Astrocyte of the hippocampus (primary cell): ENCODE data around the gene KRTAP1-3.
"Not testable (repeated sequence)": the region's sequence is repeated elsewhere in the genome, so short reads cannot be mapped to it uniquely, and the experiment has no call there.

ENCODE experiments used
- DNase-seq: peaks from one replicate; pipeline ENCODE4 v3.0.0; 2011; ENCODE audit warnings: low read depth, low spot score

The KRTAP1-3 gene

GRCh38 chr17:41054556-41054955 is 19.9 kb upstream of the KRTAP1-3 start:
- not testable (repeated sequence) for DNase-seq

DNA sequence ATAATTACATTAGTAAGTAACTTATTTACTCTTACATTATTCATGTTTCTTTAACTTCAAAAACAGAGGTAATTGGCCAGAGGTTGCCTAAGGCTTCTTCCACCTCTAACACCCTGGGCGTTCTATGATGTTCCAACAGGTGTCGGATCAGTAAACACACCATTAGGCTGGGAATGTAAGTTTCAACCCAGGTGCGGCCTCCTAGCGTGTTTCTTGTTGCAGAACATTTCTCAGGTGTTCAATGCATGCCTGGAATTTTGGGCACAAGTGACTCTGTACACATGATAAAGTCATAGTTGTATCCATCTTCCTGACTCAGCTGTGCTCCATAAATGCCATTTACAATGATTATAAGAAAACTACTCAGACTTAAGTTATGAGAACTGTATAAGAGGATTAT is 19.4 kb upstream of the KRTAP1-3 start:
- no peak for DNase-seq

DNA sequence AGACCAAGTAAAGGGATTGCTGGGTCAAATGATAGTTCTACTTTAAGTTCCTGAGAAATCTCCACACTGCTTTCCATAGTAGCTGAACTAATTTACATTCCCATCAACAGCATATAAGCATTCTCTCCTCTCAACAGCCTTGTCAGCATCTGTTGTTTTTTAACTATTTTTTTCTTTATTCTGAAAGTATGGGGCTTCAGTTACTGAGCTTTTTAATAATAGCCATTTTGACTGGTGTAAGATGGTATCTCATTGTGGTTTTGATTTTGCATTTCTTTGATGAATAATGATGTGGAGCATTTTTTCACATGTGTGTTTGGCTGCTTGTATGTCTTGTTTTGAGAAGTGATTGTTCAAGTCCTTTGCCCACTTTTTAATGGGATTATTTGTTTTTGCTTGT is 17.9 kb upstream of the KRTAP1-3 start:
- DNase-seq, result peak; percentile 37

GRCh38 chr17:41049110-41049509 is 14.4 kb upstream of the KRTAP1-3 start:
- DNase-seq, result peak; percentile 46

- peak; percentile 58 for DNase-seq
These were observed 13.8 kb upstream of the KRTAP1-3 start for GRCh38 chr17:41048441-41048840.

- not testable (repeated sequence) for DNase-seq
These were observed 12.2 kb upstream of the KRTAP1-3 start, which contains the start of gene KRTAP2-1 for GRCh38 chr17:41046735-41047465. Gene KRTAP2-1 (minus strand): TSS chr17:41047316. CDS start chr17:41047267, 49 bp downstream.

DNA sequence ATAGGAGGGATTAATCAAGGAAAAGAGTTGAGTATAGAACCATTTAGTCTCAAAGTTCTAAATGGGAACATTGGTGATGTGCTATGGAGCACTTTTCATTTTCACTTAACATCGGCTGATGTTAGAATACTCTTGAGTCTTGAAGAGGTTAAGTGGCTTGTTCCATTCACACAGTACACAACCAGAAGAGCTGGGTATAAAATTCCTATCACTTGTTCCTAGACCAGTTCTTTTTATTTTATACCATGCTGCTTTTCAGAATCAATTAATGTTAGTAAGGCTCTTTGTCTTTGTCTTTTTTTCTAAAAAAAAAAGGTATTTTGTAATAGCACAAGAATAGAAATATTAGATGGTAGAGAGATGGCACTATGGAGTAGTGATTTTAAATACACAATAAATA is 8.3 kb upstream of the KRTAP1-3 start:
- no peak for DNase-seq

GRCh38 chr17:41040783-41041571 is 6.3 kb upstream of the KRTAP1-3 start, which contains the start of gene KRTAP1-1:
Gene KRTAP1-1 (minus strand): TSS chr17:41041450. CDS start chr17:41041397, 53 bp downstream.
- not testable (repeated sequence) for DNase-seq

DNA sequence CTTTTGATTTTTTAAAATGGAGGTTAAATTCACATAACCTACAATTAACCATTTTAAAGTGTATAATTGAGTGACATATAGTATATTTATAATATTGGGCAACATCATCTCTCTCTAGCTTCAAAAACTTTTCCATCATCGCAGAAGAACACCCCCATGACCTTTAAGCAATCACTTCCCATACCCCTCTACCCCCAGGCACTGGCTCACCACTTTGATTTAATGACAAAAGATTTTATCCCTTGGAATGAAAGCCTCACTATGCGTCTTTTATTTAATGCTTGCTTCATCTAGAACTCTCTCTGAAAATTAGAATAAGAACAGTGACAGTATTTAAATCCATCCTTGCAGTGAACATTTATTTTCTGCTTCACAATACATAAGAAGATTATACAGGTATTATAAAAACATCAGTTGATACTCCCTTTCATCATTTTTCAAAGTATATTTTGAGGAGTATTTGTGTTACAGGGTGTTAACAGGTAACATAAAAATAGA is 3.2 kb upstream of the KRTAP1-3 start:
- DNase-seq, result no peak

DNA sequence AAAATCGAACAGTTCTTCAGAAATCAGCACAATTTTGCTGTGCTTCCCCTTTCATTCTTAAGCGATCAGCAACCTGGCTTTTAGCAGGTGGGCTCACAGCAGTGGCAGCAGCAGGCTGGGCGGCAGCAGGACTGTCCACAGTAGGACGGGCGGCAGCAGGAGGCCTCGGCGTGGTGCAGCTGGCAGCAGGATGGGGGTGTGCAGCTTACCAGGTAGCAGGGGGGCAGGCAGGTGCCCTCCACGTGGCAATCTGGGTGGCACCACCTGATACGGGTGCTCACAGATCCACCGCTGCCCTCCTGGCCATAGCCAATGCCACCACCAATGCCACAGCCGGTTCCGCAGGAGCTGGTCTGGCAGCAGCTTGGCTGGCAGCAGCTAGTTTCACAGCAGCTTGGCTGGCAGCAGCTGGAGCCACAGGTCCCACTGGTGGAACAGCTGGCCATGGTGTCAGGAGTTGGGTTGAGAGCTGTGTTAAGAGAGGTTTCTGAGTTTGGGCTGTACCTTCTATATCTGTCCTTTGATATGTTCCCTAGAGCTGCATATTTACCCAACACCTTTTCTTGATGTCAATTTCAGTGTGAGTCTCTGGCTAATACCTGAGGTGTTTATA is 4.9 kb downstream of the KRTAP1-3 start, which contains the start of gene KRTAP1-4:
KRTAP1-4 (minus strand) TSS at position 563 of the 613 bp plus-strand sequence; CDS start at position 446, 117 bp downstream.
- no peak for DNase-seq

- DNase-seq, result peak; percentile 22
These were observed 7.8 kb downstream of the KRTAP1-3 start, which contains the start of gene KRTAP1-5 for GRCh38 chr17:41026715-41027471. Gene KRTAP1-5 (minus strand): TSS chr17:41027208. CDS start chr17:41027155, 53 bp downstream.

DNA sequence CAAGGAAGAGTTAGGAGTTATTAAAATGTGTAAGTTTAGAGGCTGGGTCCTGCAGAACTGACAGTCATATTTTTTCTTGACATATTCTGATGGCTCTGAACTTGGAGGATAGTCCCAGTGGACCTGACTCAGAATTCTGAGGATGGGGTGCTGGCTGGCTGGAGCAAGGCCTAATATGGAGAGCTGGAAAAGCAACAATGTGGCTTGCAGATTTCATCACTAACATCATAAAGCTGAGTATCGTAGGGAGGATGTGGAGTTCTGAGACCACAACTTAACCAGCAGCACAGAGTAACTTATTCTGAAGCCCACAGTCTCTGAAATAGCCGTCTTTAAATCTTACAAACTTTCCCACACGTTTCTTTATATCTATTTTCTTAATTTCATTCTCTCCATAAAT is 10.0 kb downstream of the KRTAP1-3 start:
- no peak for DNase-seq

GRCh38 chr17:41020336-41020735 is 14.3 kb downstream of the KRTAP1-3 start:
- DNase-seq, result no peak

DNA sequence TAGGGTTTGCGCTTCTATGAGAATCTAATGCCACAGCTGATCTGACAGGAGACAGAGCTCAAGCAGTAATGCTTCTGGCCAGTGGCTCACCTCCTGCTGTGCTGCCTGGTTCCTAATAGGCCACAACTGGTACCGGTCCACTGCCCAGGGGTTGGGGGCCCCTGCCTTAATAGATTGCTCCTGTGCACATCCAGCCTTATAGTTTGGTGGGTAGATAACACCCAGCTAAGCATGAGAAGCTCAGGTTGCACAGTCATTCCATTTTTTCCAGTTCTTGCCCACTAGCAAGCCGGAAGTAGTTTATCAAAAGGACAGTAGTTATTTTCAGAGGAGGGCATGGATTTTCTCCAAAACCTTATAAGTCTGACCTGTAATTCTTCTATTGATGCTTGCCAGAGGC is 15.3 kb downstream of the KRTAP1-3 start:
- DNase-seq, result no peak

GRCh38 chr17:41018541-41018940 is 16.1 kb downstream of the KRTAP1-3 start:
- DNase-seq, result no peak

DNA sequence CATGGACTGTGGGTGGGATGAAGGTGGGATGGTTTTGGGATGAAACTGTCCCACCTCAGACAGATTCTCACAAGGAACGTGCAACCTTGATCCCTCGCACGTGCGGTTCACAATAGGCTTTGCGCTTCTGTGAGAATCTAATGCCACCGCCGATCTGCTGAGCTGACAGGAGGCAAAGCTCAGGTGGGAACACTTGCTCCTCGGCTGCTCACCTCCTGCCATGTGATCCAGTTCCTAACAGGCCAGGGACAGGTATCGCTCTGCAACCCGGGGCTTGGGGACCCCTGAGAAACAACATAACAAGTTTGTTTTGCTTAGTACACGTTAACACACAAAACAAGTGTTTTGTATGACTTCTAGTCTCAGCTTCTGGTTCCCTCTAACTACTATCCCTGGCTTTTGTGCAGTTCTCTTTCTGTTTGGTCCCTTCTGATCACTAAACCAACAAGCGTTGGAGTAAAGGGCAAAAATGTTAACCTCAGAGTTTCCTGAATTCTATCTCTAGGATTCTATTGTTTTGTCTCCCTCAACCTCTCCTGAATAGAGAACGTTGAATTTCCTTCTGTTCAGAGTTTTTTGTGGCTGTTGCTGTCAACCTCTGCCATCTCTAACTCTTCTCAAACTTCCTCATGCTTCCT is 18.0 kb downstream of the KRTAP1-3 start:
- DNase-seq, result no peak

- no peak for DNase-seq
These were observed 19.2 kb downstream of the KRTAP1-3 start for GRCh38 chr17:41015454-41015853.

DNA sequence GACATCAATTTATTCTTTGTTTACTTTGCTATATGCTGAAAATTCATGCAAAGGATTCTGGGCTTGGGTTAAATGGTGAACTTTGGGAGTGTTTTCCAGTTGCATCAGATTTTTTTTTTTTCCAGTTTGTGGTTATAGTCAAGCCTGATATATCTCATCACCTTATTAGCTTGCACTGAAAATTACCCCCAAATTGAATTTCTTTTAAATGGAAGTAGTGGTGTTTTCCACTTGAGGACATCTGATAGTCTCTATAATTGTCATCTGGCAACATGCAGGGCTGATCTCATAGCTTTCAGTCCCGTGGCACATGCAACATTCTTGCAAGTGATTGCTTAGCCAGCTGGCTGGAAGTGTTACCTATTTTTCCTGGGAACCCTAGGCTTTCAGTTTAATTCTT is 21.1 kb downstream of the KRTAP1-3 start:
- DNase-seq, result peak; percentile 6

GRCh38 chr17:41013181-41013580 is 21.5 kb downstream of the KRTAP1-3 start:
- DNase-seq, result no peak

DNA sequence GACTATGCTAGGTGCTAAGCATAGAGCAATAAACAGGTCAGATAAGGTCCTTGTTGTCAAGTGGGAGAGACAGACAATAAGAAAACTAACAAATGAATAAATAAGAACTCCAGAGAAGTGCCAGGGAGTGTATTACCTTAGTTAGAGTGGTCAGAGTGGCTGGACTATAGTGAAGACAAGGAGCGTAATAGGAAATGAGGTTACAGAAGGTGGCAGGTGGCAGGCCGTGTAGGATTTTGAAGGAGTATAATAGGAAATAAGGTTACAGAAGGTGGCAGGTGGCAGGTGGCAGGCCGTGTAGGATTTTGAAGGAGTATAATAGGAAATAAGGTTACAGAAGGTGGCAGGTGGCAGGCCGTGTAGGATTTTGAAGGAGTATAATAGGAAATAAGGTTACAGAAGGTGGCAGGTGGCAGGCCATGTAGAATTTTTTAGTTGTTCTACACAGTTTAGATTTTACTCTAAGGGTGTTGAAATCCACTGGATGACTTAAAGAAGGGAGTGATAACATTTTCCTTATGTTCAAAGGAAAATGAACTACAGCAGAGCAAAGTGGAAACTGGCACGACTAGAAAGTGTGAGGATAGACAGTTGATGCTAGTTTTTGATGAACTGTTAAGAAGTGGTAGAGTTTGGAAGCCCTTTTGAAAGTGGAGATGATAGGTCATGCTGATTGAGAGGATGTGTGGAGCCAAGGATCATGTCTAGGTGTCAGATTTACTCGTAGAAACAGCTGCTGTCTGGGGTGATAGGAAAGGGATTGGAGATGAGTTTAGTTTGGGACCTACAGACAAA is 22.2 kb downstream of the KRTAP1-3 start:
- DNase-seq, result no peak
